Liver (tissue), 9 donors: ENCODE measurements around the gene RBPJ. TPM values are rescaled to one million over a fixed set of nuclear protein-coding genes. Genes with fewer than 3 reads are reported as not detected.

Experiments
- DNase-seq: peaks from one replicate; pipeline ENCODE4 v3.0.0-alpha.2; 2017; ENCODE audit warnings: low spot score
- H3K27ac ChIP-seq, 2 donors: one replicate each; pipeline ENCODE4 v1.7.0; 2013; ENCODE audit warnings: inconsistent platforms in 2 of 2, low read length in 2 of 2, control low read depth in 1 of 2, low read depth in 1 of 2, mild to moderate bottlenecking in 1 of 2
- H3K27me3 ChIP-seq, 4 donors: one replicate each; pipeline versions ENCODE4 v1.6.1 to v1.7.0; 2013; ENCODE audit warnings: low read length in 3 of 4, inconsistent platforms in 1 of 4, mild to moderate bottlenecking in 1 of 4, moderate library complexity in 1 of 4; ENCODE audit not compliant: control insufficient read depth in 4 of 4, insufficient read depth in 4 of 4
- H3K36me3 ChIP-seq, 4 donors: one replicate each; pipeline versions ENCODE4 v1.6.1 to v1.7.0; 2013; ENCODE audit warnings: low read length in 3 of 4, mild to moderate bottlenecking in 3 of 4, low read depth in 1 of 4, moderate library complexity in 1 of 4; ENCODE audit not compliant: control insufficient read depth in 4 of 4, insufficient read depth in 3 of 4
- H3K4me1 ChIP-seq, 4 donors: one replicate each; pipeline versions ENCODE4 v1.6.1 to v1.7.0; 2013; ENCODE audit warnings: low read length in 3 of 4, mild to moderate bottlenecking in 3 of 4, moderate library complexity in 1 of 4; ENCODE audit not compliant: control insufficient read depth in 4 of 4, insufficient read depth in 4 of 4
- H3K4me3 ChIP-seq, 3 donors: one replicate each; pipeline versions ENCODE4 v1.6.1 to v1.7.0; 2013; ENCODE audit warnings: low read length in 3 of 3, control low read depth in 1 of 3, low read depth in 1 of 3, mild to moderate bottlenecking in 1 of 3
- H3K9ac ChIP-seq, 2 donors: one replicate each; pipeline ENCODE4 v1.7.0; 2013; ENCODE audit warnings: low read length in 2 of 2, mild to moderate bottlenecking in 2 of 2, moderate library complexity in 2 of 2, control low read depth in 1 of 2, low read depth in 1 of 2
- H3K9me3 ChIP-seq, 4 donors: one replicate each; pipeline versions ENCODE4 v1.6.1 to v1.7.0; 2013; ENCODE audit warnings: low read length in 3 of 4; ENCODE audit not compliant: control insufficient read depth in 4 of 4
- ATF3 ChIP-seq: IDR thresholded peaks from 2 replicates; pipeline ENCODE4 v1.6.1; 2016; ENCODE audit warnings: antibody characterized with exemption
- CTCF ChIP-seq: fragments of 150-350 bp; IDR thresholded peaks from 2 replicates; pipeline ENCODE4 v1.5.1; 2017; ENCODE audit warnings: improper control_type of control experiment, low read depth, low read length; ENCODE audit not compliant: missing input control
- EGR1 ChIP-seq, 2 donors: IDR thresholded peaks; 2 replicates each; pipeline ENCODE4 v1.6.1; 2016 to 2018; ENCODE audit warnings: antibody characterized with exemption in 2 of 2, low read depth in 2 of 2
- FOXA1 ChIP-seq: IDR thresholded peaks from 2 replicates; pipeline ENCODE4 v1.6.1; 2016; ENCODE audit warnings: antibody characterized with exemption
- FOXA2 ChIP-seq: IDR thresholded peaks from 2 replicates; pipeline ENCODE4 v1.6.1; 2016; ENCODE audit warnings: antibody characterized with exemption
- GABPA ChIP-seq, 2 donors: IDR thresholded peaks in 1 of 2; conservative IDR thresholded peaks in 1 of 2; 2 replicates each; pipeline ENCODE4 v1.6.1; 2016; ENCODE audit warnings: antibody characterized with exemption in 2 of 2, mild to moderate bottlenecking in 1 of 2, moderate library complexity in 1 of 2
- HNF4A ChIP-seq, 2 donors: conservative IDR thresholded peaks; 2 replicates each; pipeline ENCODE4 v1.6.1; 2016; ENCODE audit warnings: antibody characterized with exemption in 2 of 2, mild to moderate bottlenecking in 2 of 2
- HNF4G ChIP-seq: IDR thresholded peaks from 2 replicates; pipeline ENCODE4 v1.6.1; 2016; ENCODE audit warnings: antibody characterized with exemption
- JUND ChIP-seq, 2 donors: IDR thresholded peaks; 2 replicates each; pipeline ENCODE4 v1.6.1; 2016; ENCODE audit warnings: antibody characterized with exemption in 2 of 2
- MAX ChIP-seq: IDR thresholded peaks from 2 replicates; pipeline ENCODE4 v1.6.1; 2016; ENCODE audit warnings: antibody characterized with exemption
- NR2F2 ChIP-seq: IDR thresholded peaks from 2 replicates; pipeline ENCODE4 v1.6.1; 2016; ENCODE audit warnings: antibody characterized with exemption
- RAD21 ChIP-seq, 2 donors: IDR thresholded peaks; 2 replicates each; pipeline ENCODE4 v1.6.1; 2016; ENCODE audit warnings: antibody characterized with exemption in 2 of 2, mild to moderate bottlenecking in 2 of 2
- REST ChIP-seq: IDR thresholded peaks from 2 replicates; pipeline ENCODE4 v1.6.1; 2016; ENCODE audit warnings: antibody characterized with exemption, mild to moderate bottlenecking
- RXRA ChIP-seq, 2 donors: IDR thresholded peaks; 2 replicates each; pipeline ENCODE4 v1.6.1; 2017 to 2018; ENCODE audit warnings: antibody characterized with exemption in 2 of 2, mild to moderate bottlenecking in 1 of 2
- SP1 ChIP-seq: IDR thresholded peaks from 2 replicates; pipeline ENCODE4 v1.6.1; 2018; ENCODE audit warnings: antibody characterized with exemption, mild to moderate bottlenecking
- TAF1 ChIP-seq: conservative IDR thresholded peaks from 2 replicates; pipeline ENCODE4 v1.6.1; 2016; ENCODE audit warnings: antibody characterized with exemption, mild to moderate bottlenecking
- YY1 ChIP-seq: IDR thresholded peaks from 2 replicates; pipeline ENCODE4 v1.6.1; 2016; ENCODE audit warnings: antibody characterized with exemption, mild to moderate bottlenecking
- ZBTB33 ChIP-seq: IDR thresholded peaks from 2 replicates; pipeline ENCODE4 v1.6.1; 2016; ENCODE audit warnings: antibody characterized with exemption
- WGBS: extraction: QIAGEN DNeasy Blood & Tissue Kit; methylation state at CpG from one replicate; pipeline ENCODE4 v1.1.7; 2013; 5-methylcytosine and 5-hydroxymethylcytosine counted together
- polyA plus RNA-seq, 2 donors: library from polyadenylated mRNA; stranded (reverse) in 1 of 2; unstranded in 1 of 2; fragments of 200-250 nt in 1 of 2; fragments of >200 nt in 1 of 2; fragmentation: Nextera tagmentation in 1 of 2; extraction: Ambion mirVana in 1 of 2; gene quantifications; one replicate each; pipeline versions ENCODE4 v1.2.1 to v1.2.3, GENCODE V29; 2013 to 2015
- total RNA-seq, 2 donors: library from RNA; depleted of rRNA; stranded (reverse); fragments of >200 nt; gene quantifications; one replicate each; pipeline ENCODE4 v1.2.3, GENCODE V29; 2014
- donor health status: healthy.
- donor health status: healthy.
- donor health status: healthy.
- donor health status: healthy.
- donor health status: healthy.

RBPJ gene
- total and polyA plus RNA-seq, 4 donors: 8.0 to 32.2 (median 22.9) TPM

GRCh38 chr4:26433556-26433955, 112.7 kb downstream of the RBPJ start:
- H3K27me3 ChIP-seq: no peaks in the 10 kb centered on the region
- no peak overlapping the region for H3K9ac ChIP-seq
- peaks cover 5 to 32% (median 22%) of the 10 kb centered on the region in 4 donors for H3K36me3 ChIP-seq
- H3K4me3 ChIP-seq: no peak overlapping the region
- DNase-seq: no peak
- no peaks in the 10 kb centered on the region for H3K4me1 ChIP-seq
- no peaks in the 10 kb centered on the region for H3K9me3 ChIP-seq
- no peak for TF ChIP-seq HNF4A (conservative IDR thresholded peaks at IDR 0.05)
- TF ChIP-seq FOXA1: no peak
- TF ChIP-seq EGR1 (IDR thresholded peaks at IDR 0.05; ENCODE audit: low read depth in 2 of 2): no peak
- TF ChIP-seq ATF3: no peak
- TF ChIP-seq RAD21 (IDR thresholded peaks at IDR 0.05): no peak
- TF ChIP-seq SP1: no peak
- TF ChIP-seq TAF1: no peak
- TF ChIP-seq RXRA (IDR thresholded peaks at IDR 0.05): no peak
- TF ChIP-seq ZBTB33: no peak
- no peak for TF ChIP-seq YY1
- no peak for TF ChIP-seq JUND (IDR thresholded peaks at IDR 0.05)
- TF ChIP-seq FOXA2: no peak
- TF ChIP-seq MAX: no peak
- no peak for TF ChIP-seq CTCF
- no peak for TF ChIP-seq GABPA (IDR thresholded peaks at IDR 0.05 in 1 of 2, conservative IDR thresholded peaks at IDR 0.05 in 1 of 2)
- TF ChIP-seq REST: no peak
- TF ChIP-seq NR2F2: no peak
- TF ChIP-seq HNF4G: no peak
- WGBS: 92% methylated on average over 1 of the region's 1 CpG
- H3K27ac ChIP-seq: no peak overlapping the region
